ENCODE results near the gene CAPZA1.

DNA sequence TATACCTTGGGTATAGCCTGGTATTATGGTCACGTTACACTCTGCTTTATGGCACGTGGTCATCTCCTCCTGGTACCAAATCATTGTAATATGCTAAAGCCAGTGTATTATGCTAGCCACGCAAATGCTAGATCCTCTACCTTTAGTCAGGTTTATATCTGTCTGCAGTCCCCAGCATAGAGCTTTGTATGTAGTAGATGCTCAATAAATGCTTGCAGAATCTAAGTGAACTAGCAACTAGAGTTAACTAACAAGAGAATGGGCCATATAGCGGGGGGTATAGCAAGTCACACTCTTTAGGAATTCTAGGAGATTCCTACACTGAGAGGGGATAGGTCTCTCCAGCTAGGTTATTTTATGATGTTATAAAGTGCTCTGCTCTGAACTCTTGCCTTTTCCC is 57.9 kb downstream of the CAPZA1 start:
- TF ChIP-seq POLR2A (IDR thresholded peaks at IDR 0.05), result no peak
- TF ChIP-seq, protein P1, sequence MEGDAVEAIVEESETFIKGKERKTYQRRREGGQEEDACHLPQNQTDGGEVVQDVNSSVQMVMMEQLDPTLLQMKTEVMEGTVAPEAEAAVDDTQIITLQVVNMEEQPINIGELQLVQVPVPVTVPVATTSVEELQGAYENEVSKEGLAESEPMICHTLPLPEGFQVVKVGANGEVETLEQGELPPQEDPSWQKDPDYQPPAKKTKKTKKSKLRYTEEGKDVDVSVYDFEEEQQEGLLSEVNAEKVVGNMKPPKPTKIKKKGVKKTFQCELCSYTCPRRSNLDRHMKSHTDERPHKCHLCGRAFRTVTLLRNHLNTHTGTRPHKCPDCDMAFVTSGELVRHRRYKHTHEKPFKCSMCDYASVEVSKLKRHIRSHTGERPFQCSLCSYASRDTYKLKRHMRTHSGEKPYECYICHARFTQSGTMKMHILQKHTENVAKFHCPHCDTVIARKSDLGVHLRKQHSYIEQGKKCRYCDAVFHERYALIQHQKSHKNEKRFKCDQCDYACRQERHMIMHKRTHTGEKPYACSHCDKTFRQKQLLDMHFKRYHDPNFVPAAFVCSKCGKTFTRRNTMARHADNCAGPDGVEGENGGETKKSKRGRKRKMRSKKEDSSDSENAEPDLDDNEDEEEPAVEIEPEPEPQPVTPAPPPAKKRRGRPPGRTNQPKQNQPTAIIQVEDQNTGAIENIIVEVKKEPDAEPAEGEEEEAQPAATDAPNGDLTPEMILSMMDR (IDR thresholded peaks at IDR 0.05), result no peak
